A549 treated with AZD2906 at 1 μM for 4 hours (cell line): ENCODE measurements around the gene GPR6. TPM values are rescaled to one million over a fixed set of nuclear protein-coding genes. Genes with fewer than 3 reads are reported as not detected.

Source experiments
- total RNA-seq: library from RNA; stranded (reverse); fragments of 200-300 nt; extraction: Qiagen RNA extraction; gene quantifications from 5 replicates; pipeline ENCODE4 v1.2.3, GENCODE V29; 2022

The GPR6 gene, protein sequence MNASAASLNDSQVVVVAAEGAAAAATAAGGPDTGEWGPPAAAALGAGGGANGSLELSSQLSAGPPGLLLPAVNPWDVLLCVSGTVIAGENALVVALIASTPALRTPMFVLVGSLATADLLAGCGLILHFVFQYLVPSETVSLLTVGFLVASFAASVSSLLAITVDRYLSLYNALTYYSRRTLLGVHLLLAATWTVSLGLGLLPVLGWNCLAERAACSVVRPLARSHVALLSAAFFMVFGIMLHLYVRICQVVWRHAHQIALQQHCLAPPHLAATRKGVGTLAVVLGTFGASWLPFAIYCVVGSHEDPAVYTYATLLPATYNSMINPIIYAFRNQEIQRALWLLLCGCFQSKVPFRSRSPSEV
- total RNA-seq, result not detected in 5 replicates

GRCh38 chr6:109978174-109979032 lies at the start of gene GPR6:
GPR6 (plus strand) TSS chr6:109978311; CDS start chr6:109979113, 802 bp downstream.

Other genes with a start within 250 kb of the GPR6 start
- gene WASF1, start 201.4 kb downstream of the GPR6 start, total RNA-seq, result 9.1 to 12.1 TPM (median 11.6 TPM) in 5 replicates
- 6.5 to 10.2 TPM (median 7.7 TPM) in 5 replicates for gene CDC40, start 202.1 kb downstream of the GPR6 start, total RNA-seq